Endothelial cell of hepatic sinusoid (primary cell): ENCODE data around the gene SCCPDH.

Experiments
- in situ Hi-C: cut with HindIII; loops from 2 replicates; pipeline ENCODE4 v1.10.0; 2017; ENCODE audit warnings: low sequenced_read_pairs

The SCCPDH gene

GRCh38 chr1:246784621-246785493 lies 60.6 kb downstream of the SCCPDH start:
- in situ Hi-C loops = no loop called here

GRCh38 chr1:246785494-246786111 lies 61.4 kb downstream of the SCCPDH start:
- in situ Hi-C loops = no loop called here

GRCh38 chr1:246786606-246787238 lies 62.5 kb downstream of the SCCPDH start:
- in situ Hi-C loops = no loop called here

- in situ Hi-C loops = no loop called here
Measured at GRCh38 chr1:246787781-246788513, 63.7 kb downstream of the SCCPDH start.

- in situ Hi-C loops = no loop called here
Measured at GRCh38 chr1:246788895-246789338, 64.7 kb downstream of the SCCPDH start.

GRCh38 chr1:246789454-246790339 lies 65.5 kb downstream of the SCCPDH start:
- in situ Hi-C loops = no loop called here

GRCh38 chr1:246790364-246790763 lies 66.2 kb downstream of the SCCPDH start:
- in situ Hi-C loops = no loop called here

- in situ Hi-C loops = no loop called here
Measured at GRCh38 chr1:246790833-246791232, 66.6 kb downstream of the SCCPDH start.

- in situ Hi-C loops = no loop called here
Measured at GRCh38 chr1:246791303-246791918, 67.2 kb downstream of the SCCPDH start.

GRCh38 chr1:246792603-246793002 lies 68.4 kb downstream of the SCCPDH start:
- in situ Hi-C loops = no loop called here

GRCh38 chr1:246793356-246793896 lies 69.2 kb downstream of the SCCPDH start:
- in situ Hi-C loops = no loop called here

GRCh38 chr1:246794048-246794827 lies 70.0 kb downstream of the SCCPDH start:
- in situ Hi-C loops = no loop called here

- in situ Hi-C loops = no loop called here
Measured at GRCh38 chr1:246794828-246795671, 70.8 kb downstream of the SCCPDH start.

GRCh38 chr1:246795906-246796694 lies 71.9 kb downstream of the SCCPDH start:
- in situ Hi-C loops = no loop called here

GRCh38 chr1:246797157-246797556 lies 72.9 kb downstream of the SCCPDH start:
- in situ Hi-C loops = no loop called here

- in situ Hi-C loops = no loop called here
Measured at GRCh38 chr1:246797597-246797996, 73.4 kb downstream of the SCCPDH start.

GRCh38 chr1:246798107-246798506 lies 73.9 kb downstream of the SCCPDH start:
- in situ Hi-C loops = no loop called here
